Measurements from ENCODE around the gene EIF1AX.

The EIF1AX gene

GRCh38 chrX:20124964-20125363, 16.7 kb downstream of the EIF1AX start:
- DNase-seq: no peak

DNA sequence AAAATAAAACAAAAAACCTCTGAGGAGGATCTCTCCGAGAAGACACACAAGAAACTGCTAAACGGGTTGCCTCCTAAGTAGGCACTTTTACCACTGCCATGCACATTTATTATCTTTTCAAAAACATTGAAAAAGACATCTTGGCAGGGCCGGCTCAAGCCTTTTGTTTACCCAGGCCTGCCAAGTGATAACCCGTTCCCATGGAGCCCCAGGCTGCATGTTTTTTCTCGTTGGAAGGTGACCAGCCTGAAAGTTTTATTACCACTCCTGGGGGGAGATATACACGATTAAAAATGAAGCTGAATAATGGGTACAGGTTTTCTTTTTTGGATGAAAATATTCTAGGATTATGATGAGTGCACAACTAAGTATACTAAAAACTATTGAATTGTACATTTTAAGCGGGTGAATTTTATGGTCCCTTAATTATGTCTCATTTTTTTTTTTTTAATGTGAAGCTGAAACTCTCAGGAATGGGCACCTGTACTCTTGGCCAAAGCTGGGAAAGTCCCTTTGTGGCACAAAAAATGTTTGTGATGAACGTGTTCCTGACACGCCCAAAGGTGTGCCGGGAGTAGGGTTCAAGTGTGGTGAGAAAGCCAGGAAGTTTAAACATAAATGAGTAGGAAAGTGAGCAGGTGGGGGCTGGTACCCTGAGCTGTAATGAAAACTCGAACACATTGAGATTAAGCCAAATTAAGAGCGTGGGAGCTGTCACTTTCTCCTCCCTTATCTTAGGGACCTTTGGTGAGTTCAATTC, 23.4 kb downstream of the EIF1AX start:
- DNase-seq: no peak

DNA sequence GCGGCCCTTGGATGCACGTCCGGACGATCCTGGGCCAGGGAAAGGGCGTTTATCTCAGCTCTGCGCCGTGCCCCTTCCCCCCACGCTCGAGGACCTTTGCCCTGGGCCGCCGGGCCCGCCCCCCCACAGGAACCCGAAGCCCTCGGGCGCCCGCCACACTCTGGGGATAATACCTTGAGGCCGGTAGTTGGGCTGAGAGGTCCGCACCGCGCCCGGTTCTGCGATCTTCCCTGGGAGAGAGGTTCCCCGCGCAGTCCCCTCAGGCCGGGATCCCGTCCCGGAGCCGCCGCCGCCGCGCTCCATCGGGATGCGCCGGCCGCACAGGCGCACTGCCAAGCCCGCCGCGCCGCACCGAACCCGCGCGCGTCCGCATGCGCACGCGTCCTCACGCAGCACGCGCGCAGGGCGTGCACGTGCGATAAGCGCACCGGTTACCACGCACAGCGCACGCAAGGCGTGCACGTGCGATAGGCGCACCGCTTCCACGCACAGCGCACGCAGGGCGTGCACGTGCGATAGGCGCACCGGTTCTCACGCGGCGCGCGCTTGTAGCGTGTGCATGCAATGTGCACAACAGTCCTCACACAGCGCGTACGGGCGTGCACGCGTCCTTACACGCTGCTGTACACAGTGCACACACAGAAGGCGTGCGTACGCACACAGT, 24.9 kb downstream of the EIF1AX start, which contains the start of gene MAP7D2:
Gene MAP7D2 (minus strand): TSS at position 331 of the 664 bp plus-strand sequence. CDS start 28 bp downstream, at position 303.
- DNase-seq: no peak

DNA sequence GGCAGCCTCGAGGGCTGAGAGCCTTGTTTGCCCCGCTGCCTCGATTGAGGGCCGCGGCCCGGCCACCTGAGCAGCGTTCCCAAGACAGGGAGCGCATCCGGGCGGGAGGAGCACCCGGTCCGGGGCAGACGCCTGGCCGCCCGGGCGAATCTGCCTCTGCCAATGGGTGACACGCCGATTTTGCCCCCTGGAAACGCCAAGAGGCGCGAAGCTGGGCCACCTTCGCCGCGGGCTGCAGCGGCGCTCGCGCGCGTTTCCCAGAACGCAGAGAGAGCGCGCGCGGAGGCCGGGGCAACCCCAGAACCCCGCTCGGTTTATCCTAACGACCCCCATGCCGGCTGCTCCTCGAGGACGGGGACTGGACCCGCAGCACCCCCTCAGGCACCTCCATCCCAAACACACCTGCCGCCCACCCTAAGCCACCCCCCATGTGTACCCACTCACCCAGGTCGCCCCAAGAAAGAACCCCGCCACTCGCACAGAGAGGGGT, 25.5 kb downstream of the EIF1AX start:
- no peak for DNase-seq

- no peak for DNase-seq
Observed at GRCh38 chrX:20112022-20112774, 29.4 kb downstream of the EIF1AX start.

GRCh38 chrX:20111271-20111670, 30.4 kb downstream of the EIF1AX start:
- DNase-seq: no peak

- DNase-seq: no peak
Observed at GRCh38 chrX:20101934-20102581, 39.6 kb downstream of the EIF1AX start.

DNA sequence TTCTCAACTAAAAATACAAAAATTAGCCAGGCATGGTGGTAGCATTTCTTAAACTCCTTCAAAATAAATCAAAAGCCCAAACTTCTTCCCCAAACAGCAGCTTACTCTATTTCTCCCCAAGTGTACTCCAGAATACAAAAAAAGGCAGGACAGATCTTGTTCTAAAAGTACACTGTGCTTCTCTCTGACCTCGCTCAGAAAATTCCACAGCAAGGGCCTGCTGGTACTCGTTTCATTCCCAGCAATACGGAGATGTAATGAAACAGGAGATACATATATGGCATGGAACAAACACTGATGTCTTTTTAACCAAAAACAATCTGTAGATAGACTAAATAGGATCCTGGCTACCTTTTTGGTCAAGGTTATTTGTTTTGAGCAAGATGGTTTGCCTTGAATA, 50.1 kb downstream of the EIF1AX start:
- no peak for DNase-seq

GRCh38 chrX:20089845-20090244, 51.8 kb downstream of the EIF1AX start:
- DNase-seq: no peak

DNA sequence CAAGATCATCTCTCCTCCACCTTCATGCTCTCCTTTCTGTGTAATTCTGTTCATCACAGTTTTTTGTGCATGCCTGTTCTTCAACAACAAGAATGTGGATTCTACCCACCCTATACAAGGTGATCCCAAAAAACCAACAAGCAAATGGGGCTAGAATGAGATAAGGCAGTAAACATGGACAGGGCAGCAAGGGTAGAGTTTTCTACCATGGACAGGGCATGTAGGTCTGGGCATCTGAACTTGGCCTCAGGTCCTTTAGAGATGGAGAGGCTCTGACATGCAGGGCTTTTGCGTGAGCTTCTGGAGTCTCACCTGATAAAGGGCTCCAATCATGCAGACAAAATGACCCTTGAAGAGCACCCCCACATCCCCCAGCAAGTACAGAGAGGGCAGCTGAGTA, 61.4 kb downstream of the EIF1AX start:
- DNase-seq: no peak

Data from stimulated activated CD4-positive, alpha-beta T cell treated with anti-CD3 and anti-CD28 coated beads, Interleukin-4, amount 100 ng/mL, for 24 hours (primary cell).